Measurements from ENCODE around the gene DYSF.

The DYSF gene

GRCh38 chr2:71662665-71663394 lies 209.5 kb downstream of the DYSF start:
- no peak for FAIRE-seq

DNA sequence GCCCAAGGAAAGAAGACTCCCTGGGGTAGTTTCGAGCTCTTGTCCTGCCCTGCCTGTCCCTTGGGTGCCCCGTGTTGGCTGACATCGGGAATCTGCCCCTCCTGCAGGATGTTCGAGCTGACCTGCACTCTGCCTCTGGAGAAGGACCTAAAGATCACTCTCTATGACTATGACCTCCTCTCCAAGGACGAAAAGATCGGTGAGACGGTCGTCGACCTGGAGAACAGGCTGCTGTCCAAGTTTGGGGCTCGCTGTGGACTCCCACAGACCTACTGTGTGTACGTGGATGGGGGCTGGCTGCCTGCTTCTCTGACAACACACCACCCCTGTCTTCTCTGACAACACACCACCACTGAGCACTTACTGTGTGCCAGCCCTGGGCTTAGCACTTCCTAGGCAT lies 210.8 kb downstream of the DYSF start:
- no peak for FAIRE-seq

DNA sequence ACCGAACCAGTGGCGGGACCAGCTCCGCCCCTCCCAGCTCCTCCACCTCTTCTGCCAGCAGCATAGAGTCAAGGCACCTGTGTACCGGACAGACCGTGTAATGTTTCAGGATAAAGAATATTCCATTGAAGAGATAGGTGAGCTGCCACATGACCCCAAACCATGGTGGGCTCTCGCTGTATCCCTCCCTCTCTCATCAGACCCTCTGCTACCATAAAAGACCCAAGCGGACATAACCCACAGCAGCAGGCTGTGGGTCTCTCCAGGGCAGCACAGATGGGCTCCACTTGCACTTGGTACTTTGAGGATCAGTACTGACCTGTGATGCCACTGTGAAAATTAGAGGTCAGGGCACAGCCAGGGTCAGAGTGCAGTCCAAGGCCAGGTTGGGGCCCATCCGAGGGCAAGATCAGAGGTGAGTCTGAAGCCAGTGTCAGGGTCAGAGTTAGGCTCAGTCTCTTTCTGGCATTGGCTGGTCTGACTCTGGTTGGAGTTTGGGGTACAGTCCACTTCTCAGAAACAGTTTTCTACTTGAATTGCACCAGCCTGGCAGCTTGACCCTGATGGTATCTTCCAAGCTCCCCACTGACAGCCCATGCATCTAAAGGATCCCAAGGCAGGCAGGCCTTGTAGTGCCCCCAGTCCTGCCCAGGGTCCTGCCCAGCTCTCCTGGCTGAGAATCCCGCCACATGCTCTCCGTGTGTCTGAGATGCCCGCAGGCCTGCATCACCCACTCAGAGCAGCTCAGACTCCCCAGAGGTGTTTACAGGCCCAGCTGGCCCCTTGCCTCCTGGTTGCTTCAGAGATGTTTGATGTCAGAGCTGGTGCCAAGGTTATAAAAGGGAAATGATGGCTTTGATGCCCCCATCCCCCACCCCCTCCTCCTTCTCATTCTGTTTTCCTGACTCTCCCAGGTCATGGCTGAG lies 212.1 kb downstream of the DYSF start:
- FAIRE-seq, result no peak

- FAIRE-seq, result no peak
These were observed 212.7 kb downstream of the DYSF start for GRCh38 chr2:71666094-71666474.

DNA sequence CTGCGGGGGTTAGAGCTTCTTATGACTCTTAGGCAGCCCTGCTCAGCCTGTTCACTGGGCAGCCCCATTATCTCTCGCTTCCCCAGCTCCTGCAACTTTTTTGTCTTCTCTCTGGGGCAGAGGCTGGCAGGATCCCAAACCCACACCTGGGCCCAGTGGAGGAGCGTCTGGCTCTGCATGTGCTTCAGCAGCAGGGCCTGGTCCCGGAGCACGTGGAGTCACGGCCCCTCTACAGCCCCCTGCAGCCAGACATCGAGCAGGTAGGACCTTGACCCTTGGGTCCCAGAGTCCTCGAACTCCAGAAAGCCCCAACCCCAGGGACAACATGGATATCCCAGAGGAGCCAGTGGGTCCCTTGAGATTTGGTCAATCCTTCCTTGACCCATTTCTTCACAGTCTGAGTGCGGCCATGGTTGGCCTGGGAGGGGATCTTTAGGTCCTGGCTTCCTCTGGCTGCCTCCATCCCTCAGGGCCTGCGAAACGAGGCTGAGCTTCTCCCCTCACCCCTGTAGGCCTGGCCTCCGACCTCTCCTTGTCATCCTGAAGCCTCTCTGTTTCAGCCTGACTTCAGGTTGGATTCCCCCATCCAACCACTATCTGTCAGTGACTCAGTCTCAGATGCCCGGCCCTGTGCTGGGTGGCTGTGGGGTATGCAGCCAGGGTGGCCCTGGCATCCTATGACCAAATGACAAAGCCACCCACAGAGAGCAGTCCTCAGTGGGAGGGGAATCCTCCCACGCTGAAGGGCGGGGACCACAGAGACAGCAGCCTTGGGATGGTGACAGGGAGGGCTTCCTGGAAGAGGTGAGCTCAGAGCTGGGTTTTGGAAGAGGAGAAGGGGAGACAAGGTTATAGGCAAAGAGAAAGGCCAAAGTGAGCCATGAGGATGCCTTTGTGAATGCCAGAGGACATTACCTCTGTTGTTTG lies 214.2 kb downstream of the DYSF start:
- no peak for FAIRE-seq

GRCh38 chr2:71668326-71669057 lies 215.1 kb downstream of the DYSF start:
- no peak for FAIRE-seq

GRCh38 chr2:71669058-71669456 lies 215.7 kb downstream of the DYSF start:
- FAIRE-seq, result no peak

DNA sequence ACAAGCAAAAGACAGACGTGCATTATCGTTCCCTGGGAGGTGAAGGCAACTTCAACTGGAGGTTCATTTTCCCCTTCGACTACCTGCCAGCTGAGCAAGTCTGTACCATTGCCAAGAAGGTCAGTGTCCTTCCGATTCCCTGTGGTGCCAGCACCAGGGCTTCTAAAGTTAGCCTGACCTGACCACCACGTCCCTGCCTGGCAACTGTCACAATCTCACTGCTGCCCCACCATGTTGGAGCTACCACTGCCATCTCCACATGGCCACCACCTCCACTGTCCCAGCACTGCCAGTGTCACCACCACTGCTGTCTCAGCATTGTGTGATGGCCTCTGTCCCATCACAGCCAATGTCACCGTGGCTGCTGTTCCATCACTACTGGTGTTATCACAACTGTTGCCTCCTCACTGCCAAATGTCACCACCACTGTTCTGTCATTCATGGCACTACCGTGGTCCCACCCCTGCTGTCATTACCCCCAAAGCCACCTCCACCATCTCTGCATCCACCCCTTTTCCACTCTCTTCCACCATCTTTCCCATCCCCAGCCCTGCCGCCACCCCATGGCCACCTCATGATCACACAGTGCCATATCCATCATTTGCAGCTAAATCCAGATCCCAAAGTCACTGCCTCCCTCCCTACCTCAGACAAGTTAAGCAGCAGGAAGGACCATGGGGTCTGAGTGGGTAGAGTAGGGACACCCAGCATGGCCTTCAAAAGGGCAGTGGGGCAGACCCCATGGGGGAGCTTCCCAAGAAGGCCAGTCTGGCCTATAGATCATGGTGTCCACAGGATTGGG lies 216.5 kb downstream of the DYSF start:
- no peak for FAIRE-seq

DNA sequence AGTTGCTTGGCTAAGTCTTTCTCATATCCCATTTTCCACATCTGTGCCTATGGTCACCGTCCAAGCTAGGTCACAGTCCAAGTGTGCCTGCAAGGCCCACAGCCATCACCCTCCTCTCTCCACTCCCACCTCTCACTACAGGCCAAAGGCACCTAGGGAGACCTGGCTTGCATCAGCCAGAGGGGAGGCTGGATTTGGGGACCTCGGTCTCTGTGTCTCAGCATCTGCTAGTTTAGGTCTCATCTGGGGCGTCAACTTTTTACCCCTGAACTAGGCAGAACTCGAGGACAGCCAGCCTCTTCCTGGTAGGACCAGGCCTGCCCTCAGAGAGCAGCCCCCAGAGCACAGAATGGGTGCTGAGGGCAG lies 217.1 kb downstream of the DYSF start:
- no peak for FAIRE-seq

GRCh38 chr2:71671203-71671854 lies 218.0 kb downstream of the DYSF start:
- FAIRE-seq, result no peak

DNA sequence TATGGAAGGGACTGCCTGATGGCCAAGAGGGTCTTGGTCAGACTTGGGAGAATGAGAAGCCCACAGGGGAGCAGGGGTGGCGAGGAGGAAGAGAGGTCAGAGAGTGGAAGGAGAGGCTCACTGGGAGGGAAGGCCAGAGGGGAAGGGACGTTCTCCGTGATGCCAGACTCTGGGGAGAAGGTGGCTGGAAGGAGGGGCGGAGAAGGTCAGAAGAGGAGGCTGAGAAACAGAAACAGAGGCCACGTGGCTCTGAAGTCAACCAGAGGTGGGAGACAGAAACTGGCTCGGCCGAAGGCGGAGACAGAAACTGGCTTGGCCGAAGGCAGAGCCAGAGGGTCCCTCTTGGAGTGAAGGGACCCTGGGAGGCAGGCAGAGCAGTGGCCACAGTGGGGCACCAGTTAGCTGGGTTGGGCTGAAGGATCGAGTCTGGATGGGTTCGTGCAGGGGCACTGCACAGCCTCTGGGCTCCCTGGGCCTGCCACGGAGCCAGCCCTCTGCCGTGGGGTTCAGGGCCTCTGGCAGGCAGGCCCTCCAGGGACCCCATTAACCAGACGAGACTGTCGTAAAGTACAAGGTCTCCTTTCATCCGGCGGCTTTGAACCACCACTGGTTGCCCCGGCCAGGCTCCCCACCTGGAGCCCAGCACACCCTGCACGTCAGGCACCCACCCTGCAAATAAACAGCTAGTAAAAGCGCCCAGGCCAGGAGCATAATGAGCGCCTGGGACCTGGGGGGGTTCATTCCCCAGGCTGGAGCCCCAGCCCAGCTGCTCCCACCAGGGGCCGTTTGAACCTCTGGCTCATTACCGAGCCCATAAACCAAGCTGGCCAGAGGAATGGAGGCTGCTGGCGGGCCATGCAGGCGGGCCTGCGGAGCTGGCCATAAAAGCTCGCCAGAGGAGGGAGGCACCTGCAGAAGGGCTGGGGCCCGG lies 218.8 kb downstream of the DYSF start:
- no peak for FAIRE-seq

GRCh38 chr2:71672826-71673795 lies 219.8 kb downstream of the DYSF start:
- no peak for FAIRE-seq

GRCh38 chr2:71674158-71674851 lies 220.9 kb downstream of the DYSF start:
- FAIRE-seq, result no peak

GRCh38 chr2:71675296-71675695 lies 221.9 kb downstream of the DYSF start:
- FAIRE-seq, result no peak

GRCh38 chr2:71678874-71679273 lies 225.5 kb downstream of the DYSF start:
- no peak for FAIRE-seq

DNA sequence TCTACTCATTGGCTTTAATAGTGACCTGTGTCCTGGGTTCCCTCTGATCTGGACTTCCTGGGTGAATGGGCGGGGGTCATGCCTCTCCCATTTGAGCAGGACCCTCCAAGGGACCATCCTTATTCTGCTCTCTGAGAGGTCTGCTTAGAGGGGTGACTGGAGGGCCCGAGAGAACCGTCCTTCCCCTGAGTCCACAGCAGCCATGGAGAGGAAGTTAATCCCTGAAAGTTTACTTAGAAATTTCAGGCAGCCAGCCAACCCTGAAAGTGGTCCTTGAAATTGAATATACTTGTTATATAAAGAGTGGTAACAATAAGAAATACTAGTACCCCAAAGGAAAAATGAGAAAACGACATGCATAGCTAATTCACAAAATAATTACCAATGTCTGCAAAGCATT lies 226.1 kb downstream of the DYSF start:
- FAIRE-seq, result no peak

DNA sequence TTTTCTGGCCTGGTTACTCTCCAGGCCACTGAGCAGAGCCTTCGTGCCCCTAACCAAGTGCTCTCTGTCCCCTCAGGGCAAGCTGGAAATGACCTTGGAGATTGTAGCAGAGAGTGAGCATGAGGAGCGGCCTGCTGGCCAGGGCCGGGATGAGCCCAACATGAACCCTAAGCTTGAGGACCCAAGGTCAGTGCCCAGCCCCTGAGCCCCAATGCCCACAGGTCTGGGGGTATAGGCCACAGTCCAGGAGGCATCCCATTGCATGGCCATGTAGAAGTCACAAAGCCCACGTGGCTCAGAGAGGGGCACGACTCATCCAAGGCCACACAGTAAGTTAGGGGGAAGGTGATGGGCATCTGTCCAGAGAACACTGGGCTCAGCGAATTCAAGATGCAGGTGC lies 227.6 kb downstream of the DYSF start:
- FAIRE-seq, result no peak

- FAIRE-seq, result no peak
These were observed 228.3 kb downstream of the DYSF start for GRCh38 chr2:71681626-71682025.
